VCaP (cell line): ENCODE results near the gene HSD3B2.

Source experiments
- H3K27ac ChIP-seq: fragments of 450-650 bp; 2 replicates; pipeline ENCODE4 v1.5.1; 2017
- TF ChIP-seq, protein P1 (sequence below): fragments of 450-650 bp; conservative IDR thresholded peaks from 2 replicates; pipeline ENCODE4 v1.5.1; 2017; ENCODE audit warnings: mild to moderate bottlenecking, moderate library complexity

Gene HSD3B2

DNA sequence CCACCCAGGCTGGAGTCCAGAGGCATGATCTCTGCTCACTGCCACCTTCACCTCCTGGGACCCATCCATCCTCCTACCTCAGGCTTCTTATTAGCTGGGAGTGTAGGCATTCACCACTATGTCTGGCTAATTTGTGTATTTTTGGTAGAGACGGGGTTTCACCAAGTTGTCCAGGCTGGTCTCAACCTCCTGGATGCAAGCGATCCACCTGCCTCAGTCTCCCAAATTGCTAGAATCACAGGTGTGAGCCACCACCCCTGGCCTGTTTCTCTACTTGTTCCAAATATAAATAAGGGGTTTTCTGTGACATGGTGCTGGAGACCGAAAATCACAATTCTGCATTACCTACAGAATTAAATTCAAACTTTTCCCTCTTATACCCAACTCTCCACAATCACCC is 55.4 kb downstream of the HSD3B2 start:
- H3K27ac ChIP-seq, result no peak overlapping the region
- TF ChIP-seq, protein P1, sequence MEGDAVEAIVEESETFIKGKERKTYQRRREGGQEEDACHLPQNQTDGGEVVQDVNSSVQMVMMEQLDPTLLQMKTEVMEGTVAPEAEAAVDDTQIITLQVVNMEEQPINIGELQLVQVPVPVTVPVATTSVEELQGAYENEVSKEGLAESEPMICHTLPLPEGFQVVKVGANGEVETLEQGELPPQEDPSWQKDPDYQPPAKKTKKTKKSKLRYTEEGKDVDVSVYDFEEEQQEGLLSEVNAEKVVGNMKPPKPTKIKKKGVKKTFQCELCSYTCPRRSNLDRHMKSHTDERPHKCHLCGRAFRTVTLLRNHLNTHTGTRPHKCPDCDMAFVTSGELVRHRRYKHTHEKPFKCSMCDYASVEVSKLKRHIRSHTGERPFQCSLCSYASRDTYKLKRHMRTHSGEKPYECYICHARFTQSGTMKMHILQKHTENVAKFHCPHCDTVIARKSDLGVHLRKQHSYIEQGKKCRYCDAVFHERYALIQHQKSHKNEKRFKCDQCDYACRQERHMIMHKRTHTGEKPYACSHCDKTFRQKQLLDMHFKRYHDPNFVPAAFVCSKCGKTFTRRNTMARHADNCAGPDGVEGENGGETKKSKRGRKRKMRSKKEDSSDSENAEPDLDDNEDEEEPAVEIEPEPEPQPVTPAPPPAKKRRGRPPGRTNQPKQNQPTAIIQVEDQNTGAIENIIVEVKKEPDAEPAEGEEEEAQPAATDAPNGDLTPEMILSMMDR, result no peak

DNA sequence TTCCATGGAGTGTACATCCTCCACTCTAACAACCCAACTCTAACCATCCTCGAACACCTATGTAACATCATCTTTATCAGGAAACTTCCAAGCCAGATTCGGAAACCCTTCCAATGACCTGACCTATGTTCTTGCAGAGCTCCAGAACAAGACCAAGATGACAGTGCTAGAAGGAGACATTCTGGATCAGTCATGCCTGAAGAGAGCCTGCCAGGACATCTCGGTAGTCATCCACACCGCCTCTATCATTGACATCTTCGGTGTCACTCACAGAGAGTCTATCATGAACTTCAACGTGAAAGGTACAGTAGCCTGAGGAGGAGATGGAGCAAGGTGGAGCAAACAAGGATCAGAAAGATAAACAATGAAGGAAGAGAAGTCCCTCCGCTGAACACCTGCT is 56.0 kb downstream of the HSD3B2 start:
- no peak overlapping the region for H3K27ac ChIP-seq
- TF ChIP-seq, protein P1, result no peak

DNA sequence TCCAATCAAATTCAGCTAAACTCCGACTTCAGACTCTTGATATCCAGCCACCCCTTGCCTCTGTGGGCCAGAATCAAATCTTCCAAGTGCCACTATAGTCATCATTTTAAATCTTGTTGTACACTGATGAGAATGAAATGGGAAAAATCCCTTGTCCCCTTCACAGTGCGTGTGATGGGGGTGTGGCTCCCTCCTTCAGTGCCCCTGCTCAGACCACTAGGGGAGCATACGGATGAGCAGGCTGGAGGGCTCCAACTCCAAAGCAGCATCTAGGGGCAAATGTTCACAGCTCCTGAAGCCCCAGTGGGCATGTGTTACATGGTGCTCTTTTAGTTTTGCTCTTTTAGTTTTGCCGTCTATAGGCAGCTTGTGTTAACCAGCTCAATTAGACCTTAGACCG is 56.6 kb downstream of the HSD3B2 start:
- H3K27ac ChIP-seq, result no peak overlapping the region
- TF ChIP-seq, protein P1, result no peak

DNA sequence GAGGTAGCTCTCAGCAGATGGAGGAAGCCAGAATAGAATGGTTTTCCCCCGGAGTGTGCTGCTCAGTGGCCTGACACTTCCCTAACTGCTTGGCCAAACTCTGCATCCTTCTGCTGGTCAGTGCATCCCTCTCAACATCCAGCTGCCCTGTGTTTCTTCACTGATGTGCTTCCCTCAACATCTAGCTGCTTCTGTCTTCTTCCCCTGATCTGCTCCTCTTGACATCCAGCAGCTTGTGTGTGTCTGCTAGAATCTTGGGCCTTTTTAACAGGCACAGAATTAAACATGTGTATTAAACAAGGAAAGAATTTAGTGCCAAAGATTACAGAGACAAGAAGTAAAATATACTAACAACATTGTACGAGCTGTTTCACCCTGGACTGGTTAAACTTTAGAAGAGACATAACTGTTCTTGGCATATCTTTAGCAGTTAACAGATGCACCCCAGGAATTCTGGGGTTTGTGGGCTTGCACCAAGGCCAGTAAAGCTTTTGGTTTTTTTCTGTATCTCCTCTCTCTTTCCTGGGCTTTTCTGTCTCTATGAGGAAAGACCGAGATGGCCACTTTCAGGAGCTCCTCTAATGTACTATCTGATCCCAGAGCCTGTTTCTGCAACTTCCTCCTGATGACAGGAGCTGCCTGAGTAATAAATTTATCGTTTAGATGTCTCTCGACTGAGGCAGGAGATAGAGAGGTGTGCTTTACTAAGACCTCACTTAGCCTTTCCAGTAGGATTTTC is 57.3 kb downstream of the HSD3B2 start:
- peak overlapping the region; percentile 22 for H3K27ac ChIP-seq
- TF ChIP-seq, protein P1, result no peak
